Ascending aorta (tissue), 2 donors: ENCODE results near the gene AOAH. TPM values are rescaled to one million over a fixed set of nuclear protein-coding genes. Genes with fewer than 3 reads are reported as not detected.

Experiments
- DNase-seq, 2 donors: peaks; one replicate each; pipeline ENCODE4 v3.0.0-alpha.2; 2019; ENCODE audit warnings: low spot score in 2 of 2
- H3K27ac ChIP-seq, 2 donors: fragments of 200-600 bp; sonication (generic); one replicate each; pipeline ENCODE4 v1.5.1; 2016 to 2017; ENCODE audit warnings: mild to moderate bottlenecking in 1 of 2
- H3K27me3 ChIP-seq: fragments of 200-600 bp; sonication (generic); one replicate; pipeline ENCODE4 v1.5.1; 2017
- H3K36me3 ChIP-seq, 2 donors: fragments of 200-600 bp; sonication (generic); one replicate each; pipeline ENCODE4 v1.5.1; 2016
- H3K4me1 ChIP-seq, 2 donors: fragments of 200-600 bp; sonication (generic); one replicate each; pipeline ENCODE4 v1.5.1; 2016 to 2017; ENCODE audit warnings: mild to moderate bottlenecking in 1 of 2
- H3K4me3 ChIP-seq, 2 donors: fragments of 200-600 bp; sonication (generic); one replicate each; pipeline ENCODE4 v1.5.1; 2016 to 2017; ENCODE audit warnings: mild to moderate bottlenecking in 1 of 2
- H3K9me3 ChIP-seq, 2 donors: fragments of 200-600 bp; sonication (generic); one replicate each; pipeline ENCODE4 v1.5.1; 2016
- CTCF ChIP-seq, 3 experiments: fragments of 200-600 bp in 2 of 3; fragments of 450-650 bp in 1 of 3; sonication (generic) in 2 of 3; IDR thresholded peaks; one replicate each; pipeline ENCODE4 v1.5.1; 2016 to 2019; ENCODE audit warnings: antibody characterized with exemption in 3 of 3, mild to moderate bottlenecking in 1 of 3, moderate library complexity in 1 of 3
- intact Hi-C: fragments of 100-400 bp; cut with DNase I; formaldehyde crosslinking; loops from one replicate; pipeline ENCODE4 v1.15.1; 2023
- total RNA-seq: library from RNA; depleted of rRNA; stranded (reverse); fragments of >200 nt; gene quantifications from one replicate; pipeline ENCODE4 v1.1.0, GENCODE V29; 2016

Gene AOAH
- total RNA-seq, 1 donor from 2014 or later = 0.75 TPM

- no peak overlapping the region for H3K4me3 ChIP-seq
- intact Hi-C loops = no loop called here
- DNase-seq = no peak
- H3K27me3 ChIP-seq = no peaks in the 10 kb centered on the region
- TF ChIP-seq CTCF (IDR thresholded peaks at IDR 0.05) = no peak
- H3K9me3 ChIP-seq = no peaks in the 10 kb centered on the region
- H3K4me1 ChIP-seq = no peaks in the 10 kb centered on the region
- no peak overlapping the region for H3K27ac ChIP-seq
- H3K36me3 ChIP-seq = no peaks in the 10 kb centered on the region
These were observed 196.8 kb downstream of the AOAH start for GRCh38 chr7:36527549-36527913.

GRCh38 chr7:36526863-36527548 lies 197.3 kb downstream of the AOAH start:
- no peak for TF ChIP-seq CTCF (IDR thresholded peaks at IDR 0.05)
- Histone ChIP-seq H3K4me3 (no peak overlapping the region), H3K9me3 (no peaks in the 10 kb centered on the region), H3K27ac (no peak overlapping the region), H3K36me3 (no peaks in the 10 kb centered on the region), H3K27me3 (no peaks in the 10 kb centered on the region), H3K4me1 (no peaks in the 10 kb centered on the region)
- no peak for DNase-seq
- intact Hi-C loops = no loop called here

- no peak for TF ChIP-seq CTCF (IDR thresholded peaks at IDR 0.05)
- Histone ChIP-seq H3K9me3 (no peaks in the 10 kb centered on the region), H3K4me3 (no peak overlapping the region), H3K27me3 (no peaks in the 10 kb centered on the region), H3K4me1 (no peaks in the 10 kb centered on the region), H3K36me3 (no peaks in the 10 kb centered on the region), H3K27ac (no peak overlapping the region)
- DNase-seq = no peak
- intact Hi-C loops = no loop called here
These were observed 200.8 kb downstream of the AOAH start for GRCh38 chr7:36523371-36524101.

GRCh38 chr7:36522453-36523007 lies 201.8 kb downstream of the AOAH start:
- H3K4me1 ChIP-seq = no peaks in the 10 kb centered on the region
- no peak overlapping the region for H3K4me3 ChIP-seq
- DNase-seq = no peak
- TF ChIP-seq CTCF (IDR thresholded peaks at IDR 0.05) = no peak
- no peaks in the 10 kb centered on the region for H3K9me3 ChIP-seq
- H3K27me3 ChIP-seq = no peaks in the 10 kb centered on the region
- no peaks in the 10 kb centered on the region for H3K36me3 ChIP-seq
- H3K27ac ChIP-seq = no peak overlapping the region
- intact Hi-C loops = no loop called here

GRCh38 chr7:36521911-36522310 lies 202.4 kb downstream of the AOAH start:
- no peaks in the 10 kb centered on the region for H3K27me3 ChIP-seq
- intact Hi-C loops = no loop called here
- H3K4me1 ChIP-seq = no peaks in the 10 kb centered on the region
- DNase-seq = no peak
- H3K9me3 ChIP-seq = no peaks in the 10 kb centered on the region
- H3K27ac ChIP-seq = no peak overlapping the region
- no peaks in the 10 kb centered on the region for H3K36me3 ChIP-seq
- no peak for TF ChIP-seq CTCF (IDR thresholded peaks at IDR 0.05)
- H3K4me3 ChIP-seq = no peak overlapping the region
